ENCODE data around the gene SLC22A16. TPM values are rescaled to one million over a fixed set of nuclear protein-coding genes. Genes with fewer than 3 reads are reported as not detected.
"Not testable (repeated sequence)": the region's sequence is repeated elsewhere in the genome, so short reads cannot be mapped to it uniquely, and the experiment has no call there.

The SLC22A16 gene
- total and polyA plus RNA-seq, 8 donors: 0.22 to 0.35 (median 0.26) TPM; not detected in 5

- no peaks in the 10 kb centered on the region for H3K9me3 ChIP-seq
- H3K27ac ChIP-seq: no peak overlapping the region
- FAIRE-seq: no peak
- peaks cover 0 to 6% (median 4%) of the 10 kb centered on the region in 3 donors for H3K4me1 ChIP-seq
- no peaks in the 10 kb centered on the region for H3K36me3 ChIP-seq
- peaks cover 0 to 4% (median 0%) of the 10 kb centered on the region in 4 donors for H3K27me3 ChIP-seq
- no peak overlapping the region for H3K4me3 ChIP-seq
- intact Hi-C loops (cut with DNase I): no loop called here
- 77 to 85% methylated on average over 1 of the region's 1 CpG for WGBS, 2 donors
- DNase-seq: peak in 1 of 6 donors; percentile 29
- ATAC-seq: peak in 3 of 4 donors; percentile 46 to 84 (median 67)
- TF ChIP-seq, protein P1, sequence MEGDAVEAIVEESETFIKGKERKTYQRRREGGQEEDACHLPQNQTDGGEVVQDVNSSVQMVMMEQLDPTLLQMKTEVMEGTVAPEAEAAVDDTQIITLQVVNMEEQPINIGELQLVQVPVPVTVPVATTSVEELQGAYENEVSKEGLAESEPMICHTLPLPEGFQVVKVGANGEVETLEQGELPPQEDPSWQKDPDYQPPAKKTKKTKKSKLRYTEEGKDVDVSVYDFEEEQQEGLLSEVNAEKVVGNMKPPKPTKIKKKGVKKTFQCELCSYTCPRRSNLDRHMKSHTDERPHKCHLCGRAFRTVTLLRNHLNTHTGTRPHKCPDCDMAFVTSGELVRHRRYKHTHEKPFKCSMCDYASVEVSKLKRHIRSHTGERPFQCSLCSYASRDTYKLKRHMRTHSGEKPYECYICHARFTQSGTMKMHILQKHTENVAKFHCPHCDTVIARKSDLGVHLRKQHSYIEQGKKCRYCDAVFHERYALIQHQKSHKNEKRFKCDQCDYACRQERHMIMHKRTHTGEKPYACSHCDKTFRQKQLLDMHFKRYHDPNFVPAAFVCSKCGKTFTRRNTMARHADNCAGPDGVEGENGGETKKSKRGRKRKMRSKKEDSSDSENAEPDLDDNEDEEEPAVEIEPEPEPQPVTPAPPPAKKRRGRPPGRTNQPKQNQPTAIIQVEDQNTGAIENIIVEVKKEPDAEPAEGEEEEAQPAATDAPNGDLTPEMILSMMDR (IDR thresholded peaks at IDR 0.05): no peak
Measured at GRCh38 chr6:110509617-110510241, 33.3 kb upstream of the SLC22A16 start.

GRCh38 chr6:110504891-110505290, 28.5 kb upstream of the SLC22A16 start:
- DNase-seq; intact Hi-C loops (cut with DNase I): not testable (repeated sequence)

DNA sequence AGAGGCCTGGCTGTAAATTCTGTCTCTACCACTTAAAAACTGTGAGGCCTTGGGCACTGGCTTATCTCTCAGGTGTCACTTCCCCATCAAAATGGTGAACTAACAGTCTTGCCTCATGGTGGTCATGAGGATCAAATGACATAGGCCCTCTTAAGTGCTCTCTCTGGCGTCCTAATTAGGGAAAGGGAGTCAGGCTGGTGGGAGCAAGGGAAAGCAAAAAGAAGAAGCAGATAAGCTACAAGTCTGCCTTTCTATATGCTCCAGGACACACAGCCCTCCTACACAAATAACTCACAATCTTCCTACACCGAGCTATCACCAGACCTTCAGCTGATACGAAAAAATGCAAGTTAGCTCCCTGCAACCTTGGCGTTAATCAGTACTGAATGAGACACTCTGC, 19.5 kb upstream of the SLC22A16 start:
- intact Hi-C loops (cut with DNase I): no loop called here
- H3K9me3 ChIP-seq: no peaks in the 10 kb centered on the region
- WGBS, 2 donors: 74 to 84% methylated on average over 4 of the region's 4 CpGs
- no peaks in the 10 kb centered on the region for H3K27me3 ChIP-seq
- H3K4me1 ChIP-seq: no peaks in the 10 kb centered on the region
- TF ChIP-seq, protein P1 (IDR thresholded peaks at IDR 0.05): no peak
- DNase-seq: no peak
- no peak overlapping the region for H3K27ac ChIP-seq
- H3K4me3 ChIP-seq: no peak overlapping the region
- no peaks in the 10 kb centered on the region for H3K36me3 ChIP-seq
- no peak for FAIRE-seq
- no peak for ATAC-seq

More at GRCh38 chr6:110504891-110505290, 28.5 kb upstream of the SLC22A16 start:
- H3K27me3 ChIP-seq, FAIRE-seq, H3K4me1 ChIP-seq, H3K4me3 ChIP-seq, ATAC-seq, H3K36me3 ChIP-seq, H3K9me3 ChIP-seq, H3K27ac ChIP-seq: not testable (repeated sequence)
- 68 to 85% methylated on average over 2 of the region's 2 CpGs for WGBS, 2 donors

DNA sequence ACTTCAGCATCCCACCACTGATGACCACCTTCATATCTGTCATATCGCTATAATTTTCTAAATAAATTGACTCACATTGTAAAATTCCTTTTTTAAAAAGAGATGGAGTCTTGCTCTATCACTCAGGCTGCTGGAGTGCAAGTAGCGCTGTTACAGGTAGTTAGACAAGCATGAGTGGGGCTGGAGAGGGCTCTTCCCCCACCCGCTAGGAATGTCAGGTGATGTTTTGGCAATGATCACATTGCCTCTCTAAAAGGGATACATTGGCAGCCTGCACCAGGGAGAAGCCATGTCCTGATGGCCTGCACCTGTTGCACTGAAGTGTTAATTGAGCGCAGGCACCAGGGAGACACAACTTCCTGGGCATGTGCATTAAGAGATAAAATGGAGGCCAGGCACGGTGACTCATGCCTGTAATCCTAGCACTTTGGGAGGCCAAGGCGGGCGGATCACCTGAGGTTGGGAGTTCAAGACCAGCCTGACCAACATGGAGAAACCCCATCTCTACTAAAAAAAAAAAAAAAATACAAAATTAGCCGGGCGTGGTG, 16.9 kb upstream of the SLC22A16 start:
- Histone ChIP-seq H3K9me3 (no peaks in the 10 kb centered on the region), H3K36me3 (no peaks in the 10 kb centered on the region), H3K4me1 (no peaks in the 10 kb centered on the region), H3K4me3 (no peak overlapping the region), H3K27ac (no peak overlapping the region), H3K27me3 (no peaks in the 10 kb centered on the region)
- FAIRE-seq: no peak
- ATAC-seq: no peak
- DNase-seq: no peak
- intact Hi-C loops (cut with DNase I): no loop called here
- TF ChIP-seq, protein P1 (IDR thresholded peaks at IDR 0.05): no peak
- 88 to 92% methylated on average over 7 to 9 of the region's 9 CpGs for WGBS, 2 donors

- intact Hi-C loops (cut with DNase I): no loop called here
- TF ChIP-seq, protein P1 (IDR thresholded peaks at IDR 0.05): no peak
- WGBS, 2 donors: 67 to 69% methylated on average over 7 of the region's 7 CpGs
- Histone ChIP-seq H3K9me3 (no peaks in the 10 kb centered on the region), H3K27ac (no peak overlapping the region), H3K4me1 (no peaks in the 10 kb centered on the region), H3K36me3 (no peaks in the 10 kb centered on the region), H3K27me3 (no peaks in the 10 kb centered on the region), H3K4me3 (no peak overlapping the region)
- ATAC-seq: peak in 1 of 4 donors; percentile 15
- FAIRE-seq: no peak
- no peak for DNase-seq
Measured at GRCh38 chr6:110492584-110492983, 16.2 kb upstream of the SLC22A16 start.

Measured in pancreas (tissue), 10 donors.